Neural cell (in vitro differentiated cells): ENCODE measurements around the gene TMEM125. TPM values are rescaled to one million over a fixed set of nuclear protein-coding genes. Genes with fewer than 3 reads are reported as not detected.

Source experiments
- H2AFZ ChIP-seq: fragments of 200-600, 300-800 bp; sonication (generic), shearing (Covaris generic); 2 replicates; pipeline ENCODE4 v1.6.0; 2014; ENCODE audit warnings: low read depth, mild to moderate bottlenecking, antibody characterized with exemption, low read length, moderate library complexity
- H3F3A ChIP-seq: fragments of 200-600 bp; shearing (Covaris generic); 2 replicates; pipeline ENCODE4 v1.6.1; 2016; ENCODE audit warnings: mild to moderate bottlenecking, moderate library complexity, mixed read lengths, antibody characterized with exemption, low read length; ENCODE audit not compliant: insufficient read depth, poor library complexity, severe bottlenecking
- H3K27ac ChIP-seq: fragments of 200-600, 300-800 bp; sonication (generic), shearing (Covaris generic); 2 replicates; pipeline ENCODE4 v1.5.1; 2014; ENCODE audit warnings: mild to moderate bottlenecking, low read length, moderate library complexity
- H3K27me3 ChIP-seq: fragments of 300-800, 200-600 bp; sonication (generic), shearing (Covaris generic); 2 replicates; pipeline ENCODE4 v1.6.0; 2014; ENCODE audit warnings: mild to moderate bottlenecking, low read depth, low read length, moderate library complexity; ENCODE audit not compliant: insufficient read depth
- H3K36me3 ChIP-seq: fragments of 300-800, 200-600 bp; sonication (generic), shearing (Covaris generic); 2 replicates; pipeline ENCODE4 v1.5.1; 2014; ENCODE audit warnings: mild to moderate bottlenecking, antibody characterized with exemption, low read length, moderate library complexity; ENCODE audit not compliant: insufficient read depth
- H3K4me2 ChIP-seq: fragments of 300-800, 200-600 bp; sonication (generic), shearing (Covaris generic); 2 replicates; pipeline ENCODE4 v1.6.0; 2014; ENCODE audit warnings: mild to moderate bottlenecking, low read length
- H3K4me3 ChIP-seq: fragments of 300-800, 200-600 bp; sonication (generic), shearing (Covaris generic); 2 replicates; pipeline ENCODE4 v1.5.1; 2014; ENCODE audit warnings: mild to moderate bottlenecking, low read length, moderate library complexity
- H3K79me2 ChIP-seq: fragments of 200-600 bp; shearing (Covaris generic); replicated peaks from 2 replicates; pipeline ENCODE4 v1.6.0; 2014; ENCODE audit warnings: mild to moderate bottlenecking, low read length, moderate library complexity; ENCODE audit not compliant: insufficient read depth
- H3K9ac ChIP-seq: fragments of 300-800, 200-600 bp; sonication (generic), shearing (Covaris generic); 2 replicates; pipeline ENCODE4 v1.6.1; 2016; ENCODE audit warnings: mild to moderate bottlenecking, low read length, mixed read lengths
- H3K9me2 ChIP-seq: fragments of 200-600 bp; shearing (Covaris generic); 2 replicates; pipeline ENCODE4 v1.6.1; 2016; ENCODE audit warnings: mild to moderate bottlenecking, low read length, mixed read lengths; ENCODE audit not compliant: insufficient read depth
- H3K9me3 ChIP-seq: fragments of 200-600, 300-800 bp; sonication (generic), shearing (Covaris generic); 2 replicates; pipeline ENCODE4 v1.6.1; 2016; ENCODE audit warnings: mild to moderate bottlenecking, mixed run types, low read length, moderate library complexity, mixed read lengths
- H4K20me1 ChIP-seq: fragments of 200-600 bp; shearing (Covaris generic); 2 replicates; pipeline ENCODE4 v1.6.1; 2016; ENCODE audit warnings: mild to moderate bottlenecking, mixed run types; ENCODE audit not compliant: insufficient read depth
- CTCF ChIP-seq: fragments of 450-650 bp; IDR thresholded peaks from 2 replicates; pipeline ENCODE4 v1.5.1; 2014; ENCODE audit warnings: antibody characterized with exemption, mild to moderate bottlenecking, moderate library complexity; ENCODE audit not compliant: poor library complexity, severe bottlenecking
- EP300 ChIP-seq: fragments of 450-650 bp; conservative IDR thresholded peaks from 2 replicates; pipeline ENCODE4 v1.6.1; 2014; ENCODE audit warnings: antibody characterized with exemption, mild to moderate bottlenecking, moderate library complexity; ENCODE audit not compliant: poor library complexity, severe bottlenecking
- EZH2 ChIP-seq: fragments of 200-600, 300-800 bp; shearing (Covaris generic), sonication (generic); IDR thresholded peaks from 2 replicates; pipeline ENCODE4 v1.6.1; 2014; ENCODE audit warnings: antibody characterized with exemption, low read length, borderline replicate concordance, mild to moderate bottlenecking; ENCODE audit not compliant: insufficient read depth, poor library complexity, severe bottlenecking
- MXI1 ChIP-seq: fragments of 450-650 bp; conservative IDR thresholded peaks from 2 replicates; pipeline ENCODE4 v1.6.1; 2014; ENCODE audit warnings: antibody characterized with exemption, mild to moderate bottlenecking; ENCODE audit not compliant: poor library complexity, severe bottlenecking
- POLR2AphosphoS5 ChIP-seq: IDR thresholded peaks from 2 replicates; pipeline ENCODE4 v1.6.1; 2012
- RAD21 ChIP-seq: fragments of 450-650 bp; conservative IDR thresholded peaks from 2 replicates; pipeline ENCODE4 v1.6.1; 2014; ENCODE audit warnings: antibody characterized with exemption, mild to moderate bottlenecking, moderate library complexity
- REST ChIP-seq: IDR thresholded peaks from 2 replicates; pipeline ENCODE4 v1.6.1; 2012; ENCODE audit warnings: borderline replicate concordance
- SMC3 ChIP-seq: fragments of 450-650 bp; conservative IDR thresholded peaks from 2 replicates; pipeline ENCODE4 v1.6.1; 2014; ENCODE audit warnings: antibody characterized with exemption, mild to moderate bottlenecking, moderate library complexity; ENCODE audit not compliant: poor library complexity
- TAF1 ChIP-seq: IDR thresholded peaks from 2 replicates; pipeline ENCODE4 v1.6.1; 2012; ENCODE audit warnings: low read depth
- polyA plus RNA-seq: library from polyadenylated mRNA; depleted of rRNA; stranded (reverse); fragments of >200 nt; gene quantifications from 2 replicates; pipeline ENCODE4 v1.2.3, GENCODE V29; 2014

The TMEM125 gene
- polyA plus RNA-seq, 1 donor from 2014 or later, result not detected

DNA sequence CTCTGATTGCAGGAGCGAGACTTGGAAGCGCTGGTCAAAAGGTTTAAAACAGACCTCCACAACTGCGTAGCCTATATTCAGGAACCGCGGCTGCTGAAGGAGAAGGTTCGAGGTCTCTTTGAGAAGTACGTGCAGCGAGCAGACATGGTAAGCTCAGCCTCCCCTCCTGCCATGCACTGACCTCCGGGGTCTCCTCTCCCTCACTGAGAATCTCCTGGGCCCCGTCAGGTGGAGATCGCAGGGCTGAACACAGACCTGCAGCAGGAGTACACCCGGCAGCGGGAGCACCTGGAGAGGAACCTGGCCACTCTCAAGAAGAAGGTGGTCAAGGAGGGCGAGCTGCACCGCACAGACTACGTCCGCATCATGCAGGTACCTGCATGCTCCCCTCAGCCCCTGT, 35.5 kb upstream of the TMEM125 start:
- H2AFZ ChIP-seq, result no peak overlapping the region
- H3K4me2 ChIP-seq, result no peak overlapping the region
- no peak overlapping the region for H3K9ac ChIP-seq
- no peak overlapping the region for H3K4me3 ChIP-seq
- no peaks in the 10 kb centered on the region for H3K9me2 ChIP-seq
- no peaks in the 10 kb centered on the region for H3F3A ChIP-seq
- no peaks in the 10 kb centered on the region for H3K9me3 ChIP-seq
- no peak overlapping the region for H3K27ac ChIP-seq
- no peaks in the 10 kb centered on the region for H3K36me3 ChIP-seq
- no peaks in the 10 kb centered on the region for H3K27me3 ChIP-seq
- TF ChIP-seq SMC3 (no peak), RAD21 (no peak), REST (no peak), CTCF (no peak), MXI1 (no peak), EZH2 (no peak), TAF1 (no peak)
- no peaks in the 10 kb centered on the region for H3K79me2 ChIP-seq
- no peaks in the 10 kb centered on the region for H4K20me1 ChIP-seq

GRCh38 chr1:43235040-43235439, 34.7 kb upstream of the TMEM125 start:
- Histone ChIP-seq H2AFZ (no peak overlapping the region), H3K79me2 (no peaks in the 10 kb centered on the region), H3K4me2 (no peak overlapping the region), H3K9me3 (no peaks in the 10 kb centered on the region), H4K20me1 (no peaks in the 10 kb centered on the region), H3K9me2 (no peaks in the 10 kb centered on the region), H3K36me3 (no peaks in the 10 kb centered on the region), H3K9ac (no peak overlapping the region), H3K4me3 (no peak overlapping the region), H3F3A (no peaks in the 10 kb centered on the region), H3K27ac (no peak overlapping the region), H3K27me3 (no peaks in the 10 kb centered on the region)
- TF ChIP-seq CTCF (no peak), REST (no peak), RAD21 (no peak), MXI1 (no peak), SMC3 (no peak), POLR2AphosphoS5 (no peak), TAF1 (no peak), EP300 (no peak), EZH2 (no peak)
